CD4-positive, alpha-beta T cell (primary cell): Measurements from ENCODE around the gene SELENOV. TPM values are rescaled to one million over a fixed set of nuclear protein-coding genes. Genes with fewer than 3 reads are reported as not detected.

ENCODE experiments used
- ATAC-seq: fragments of 200-7000 bp; cut with Tn5 transposase; one replicate; pipeline ENCODE4 v1.10.0; 2022; ENCODE audit warnings: mild to moderate bottlenecking; ENCODE audit not compliant: poor library complexity
- CTCF ChIA-PET: fragments of 350-600 bp; sonication (Branson Sonifier 250); formaldehyde crosslinking; loops from one replicate; lab custom pipeline; 2021; ENCODE audit warnings: antibody characterized with exemption, inconsistent platforms; lab: Charles Lee
- POLR2A ChIA-PET: fragments of 350-600 bp; sonication (Branson Sonifier 250); formaldehyde crosslinking; loops from one replicate; lab custom pipeline; 2021; ENCODE audit warnings: antibody characterized with exemption, inconsistent platforms; lab: Charles Lee
- DNase-seq, 14 experiments: peaks; one replicate each; pipeline ENCODE4 v3.0.0-alpha.2; 2013 to 2020; ENCODE audit warnings: mixed read lengths in 2 of 14
- H3K27ac ChIP-seq, 2 donors: one replicate each; pipeline versions ENCODE4 v1.5.1 to v1.7.0; 2013; ENCODE audit warnings: low read length in 2 of 2, low read depth in 1 of 2, mild to moderate bottlenecking in 1 of 2
- H3K27me3 ChIP-seq, 2 experiments: 1 replicate in 1 of 2; 2 replicates in 1 of 2; pipeline versions ENCODE4 v1.6.1 to v1.7.0; 2013; ENCODE audit warnings: low read length in 2 of 2, control low read depth in 1 of 2, mild to moderate bottlenecking in 1 of 2, moderate library complexity in 1 of 2; ENCODE audit not compliant: insufficient read depth in 2 of 2, control insufficient read depth in 1 of 2
- H3K36me3 ChIP-seq: one replicate; pipeline ENCODE4 v1.6.1; 2013; ENCODE audit warnings: low read length, control low read depth; ENCODE audit not compliant: insufficient read depth
- H3K4me1 ChIP-seq: one replicate; pipeline ENCODE4 v1.6.1; 2013; ENCODE audit warnings: low read length, control low read depth; ENCODE audit not compliant: insufficient read depth
- H3K4me3 ChIP-seq: one replicate; pipeline ENCODE4 v1.5.1; 2013; ENCODE audit warnings: mild to moderate bottlenecking, low read length, moderate library complexity
- H3K9me3 ChIP-seq, 2 experiments: 1 replicate in 1 of 2; 2 replicates in 1 of 2; pipeline versions ENCODE4 v1.6.1 to v1.7.0; 2013; ENCODE audit warnings: low read length in 2 of 2, mild to moderate bottlenecking in 2 of 2, control low read depth in 1 of 2, moderate library complexity in 1 of 2; ENCODE audit not compliant: control insufficient read depth in 1 of 2, insufficient read depth in 1 of 2
- H3K27ac Mint-ChIP-seq: one replicate; pipeline ENCODE4 v1.8.0; 2020; ENCODE audit warnings: mixed read lengths
- H3K27me3 Mint-ChIP-seq: one replicate; pipeline ENCODE4 v1.8.0; 2021; ENCODE audit warnings: mixed read lengths
- H3K36me3 Mint-ChIP-seq: one replicate; pipeline ENCODE4 v1.8.0; 2021; ENCODE audit warnings: low read depth, mixed read lengths
- H3K4me1 Mint-ChIP-seq: one replicate; pipeline ENCODE4 v1.8.0; 2021; ENCODE audit warnings: low read depth, mixed read lengths
- H3K4me3 Mint-ChIP-seq: one replicate; pipeline ENCODE4 v1.8.0; 2020; ENCODE audit warnings: mild to moderate bottlenecking, mixed read lengths
- H3K9me3 Mint-ChIP-seq: one replicate; pipeline ENCODE4 v1.8.0; 2020; ENCODE audit warnings: mixed read lengths
- CTCF ChIP-seq: fragments of 200-600 bp; IDR thresholded peaks from one replicate; pipeline ENCODE4 v1.8.0; 2022; ENCODE audit warnings: antibody characterized with exemption, mild to moderate bottlenecking
- intact Hi-C, 2 experiments: fragments of 100-400 bp; cut with DNase I in 1 of 2; cut with micrococcal nuclease in 1 of 2; formaldehyde crosslinking; loops; one replicate each; pipeline versions ENCODE4 v1.15.1 to v1.9.0; 2023 to 2025; cut with DNase I, micrococcal nuclease
- total RNA-seq, 174 experiments: library from RNA in 2 of 174; stranded (reverse) in 2 of 174; gene quantifications; one replicate each; pipeline ENCODE4 v1.2.3 and lab custom pipeline; 2021 to 2026

The SELENOV gene
- total RNA-seq, 2 experiments from 2014 or later = not detected

- H3K27ac ChIP-seq = no peak overlapping the region
- no peak overlapping the region for H3K27ac Mint-ChIP-seq
- intact Hi-C loops = no loop called here
- peaks cover 20% of the 10 kb centered on the region for H3K4me1 ChIP-seq
- H3K9me3 ChIP-seq = peaks cover 0 to 8% of the 10 kb centered on the region in 2 experiments
- peaks cover 16% of the 10 kb centered on the region for H3K4me1 Mint-ChIP-seq
- H3K36me3 Mint-ChIP-seq = peaks cover 9% of the 10 kb centered on the region
- peaks cover 37% of the 10 kb centered on the region for H3K27me3 Mint-ChIP-seq
- H3K4me3 Mint-ChIP-seq = no peak overlapping the region
- no peak for ATAC-seq
- CTCF ChIA-PET = no interaction called here
- peaks cover 30 to 33% of the 10 kb centered on the region in 2 experiments for H3K27me3 ChIP-seq
- TF ChIP-seq CTCF = no peak
- POLR2A ChIA-PET = interaction anchor here (1.3 kb wide), 1 partner anchor 16 kb away, joined by 4 read pairs; the partner anchor contains the start of gene TIMM50
- no peak for DNase-seq
- H3K4me3 ChIP-seq = no peak overlapping the region
- H3K9me3 Mint-ChIP-seq = no peaks in the 10 kb centered on the region
- H3K36me3 ChIP-seq = peaks cover 4% of the 10 kb centered on the region
These were observed 18.9 kb upstream of the SELENOV start for GRCh38 chr19:39496063-39496462.

GRCh38 chr19:39497701-39497995 is 17.3 kb upstream of the SELENOV start:
- peaks cover 44% of the 10 kb centered on the region for H3K27me3 Mint-ChIP-seq
- H3K36me3 Mint-ChIP-seq = peaks cover 4% of the 10 kb centered on the region
- H3K27ac Mint-ChIP-seq = no peak overlapping the region
- H3K4me1 ChIP-seq = peaks cover 24% of the 10 kb centered on the region
- ATAC-seq (no peak), DNase-seq (no peak)
- ChIA-PET POLR2A (interaction anchor here (0.8 to 1.1 kb wide), 2 partner anchors 17 kb away, joined by 3 to 5 read pairs; partner anchors contain the start of gene TIMM50), CTCF (interaction anchor here (1.0 to 1.8 kb wide), 3 partner anchors 24 to 174 kb away, joined by 4 to 8 read pairs (median 4); partner anchors contain the start of gene EID2B)
- H3K36me3 ChIP-seq = no peaks in the 10 kb centered on the region
- peaks cover 0 to 14% of the 10 kb centered on the region in 2 experiments for H3K9me3 ChIP-seq
- H3K27me3 ChIP-seq = peaks cover 30 to 45% of the 10 kb centered on the region in 2 experiments
- peaks cover 16% of the 10 kb centered on the region for H3K4me1 Mint-ChIP-seq
- no peak overlapping the region for H3K4me3 ChIP-seq
- H3K4me3 Mint-ChIP-seq = no peak overlapping the region
- no peaks in the 10 kb centered on the region for H3K9me3 Mint-ChIP-seq
- TF ChIP-seq CTCF = peak; percentile 21
- H3K27ac ChIP-seq = no peak overlapping the region
- intact Hi-C loops = no loop called here

DNA sequence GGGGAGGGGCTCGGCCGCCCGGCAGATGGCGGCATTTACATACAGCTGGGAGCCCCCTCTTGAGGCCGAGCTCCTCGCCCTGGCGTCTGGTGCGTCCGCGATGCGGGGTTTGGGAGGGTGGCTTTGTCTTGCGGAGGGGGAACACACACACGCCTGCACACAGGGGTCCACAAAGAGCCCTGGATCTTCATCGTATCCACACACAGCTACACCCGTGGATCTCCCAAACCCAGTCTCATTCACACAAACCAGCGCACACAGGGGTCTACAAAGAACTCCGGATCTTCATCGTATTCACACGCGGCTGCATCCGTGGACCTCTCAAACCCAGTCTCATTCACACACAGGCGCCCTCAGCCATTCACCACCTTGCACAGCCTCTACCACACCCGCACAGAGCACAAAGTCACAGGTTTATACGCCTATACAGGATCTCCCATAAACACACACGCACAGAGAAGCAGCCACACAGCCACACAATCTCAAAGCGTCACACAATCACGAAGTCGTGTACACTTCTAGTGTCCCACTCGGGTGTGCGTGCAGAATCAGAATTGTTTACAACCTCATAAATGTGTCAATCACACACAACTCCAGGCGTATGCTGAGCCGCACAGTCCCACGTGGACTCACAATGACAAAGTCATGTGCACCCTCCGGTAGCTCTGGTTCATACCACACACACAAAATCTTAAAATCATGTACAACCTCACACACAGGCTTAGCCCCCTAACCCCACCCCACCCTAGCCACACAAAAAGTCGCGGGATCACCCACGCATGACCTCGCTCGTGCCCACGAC is 16.7 kb upstream of the SELENOV start:
- POLR2A ChIA-PET = interaction anchor here (0.8 to 1.1 kb wide), 2 partner anchors 16 to 18 kb away, joined by 3 to 5 read pairs; partner anchors contain the start of gene TIMM50
- peaks cover 0 to 15% of the 10 kb centered on the region in 2 experiments for H3K9me3 ChIP-seq
- intact Hi-C loops = no loop called here
- ATAC-seq (peak; percentile 45), DNase-seq (peak in 3 of 14 experiments; percentile 43 to 57 (median 47))
- peaks cover 28% of the 10 kb centered on the region for H3K4me1 ChIP-seq
- peak; percentile 3 for TF ChIP-seq CTCF
- H3K27ac ChIP-seq = no peak overlapping the region
- H3K27me3 ChIP-seq = peaks cover 30 to 47% of the 10 kb centered on the region in 2 experiments
- Mint-ChIP-seq H3K9me3 (no peaks in the 10 kb centered on the region), H3K27ac (no peak overlapping the region), H3K4me3 (peak overlapping the region; percentile 31), H3K4me1 (peaks cover 19% of the 10 kb centered on the region), H3K36me3 (no peaks in the 10 kb centered on the region), H3K27me3 (peaks cover 48% of the 10 kb centered on the region)
- peak overlapping the region; percentile 10 for H3K4me3 ChIP-seq
- CTCF ChIA-PET = interaction anchor here (1.0 to 1.8 kb wide), 3 partner anchors 24 to 174 kb away, joined by 4 to 8 read pairs (median 4); partner anchors contain the start of gene EID2B
- H3K36me3 ChIP-seq = no peaks in the 10 kb centered on the region
